HEK293 (cell line): ENCODE results near the gene CHST9.

Experiments used
- KLF10 ChIP-seq: fragments of 450-650 bp; IDR thresholded peaks from 2 replicates; pipeline ENCODE4 v1.5.1; 2018; ENCODE audit warnings: missing biosample characterization, mild to moderate bottlenecking, missing genetic modification characterization
- ZBTB8A ChIP-seq: fragments of 450-650 bp; formaldehyde crosslinking; IDR thresholded peaks from 2 replicates; pipeline ENCODE4 v1.5.1; 2016; ENCODE audit warnings: missing biosample characterization, missing genetic modification characterization
- ZFP3 ChIP-seq: fragments of 450-650 bp; formaldehyde crosslinking; IDR thresholded peaks from 2 replicates; pipeline ENCODE4 v1.5.1; 2016; ENCODE audit warnings: low read depth, missing biosample characterization, missing genetic modification characterization
- ZNF184 ChIP-seq: fragments of 450-650 bp; IDR thresholded peaks from 2 replicates; pipeline ENCODE4 v1.5.1; 2018; ENCODE audit warnings: missing biosample characterization, mild to moderate bottlenecking, missing genetic modification characterization
- ZNF19 ChIP-seq: fragments of 450-650 bp; formaldehyde crosslinking; IDR thresholded peaks from 2 replicates; pipeline ENCODE4; 2016; ENCODE audit warnings: missing biosample characterization, missing genetic modification characterization, low read depth
- ZNF433 ChIP-seq: fragments of 450-650 bp; formaldehyde crosslinking; IDR thresholded peaks from 2 replicates; pipeline ENCODE4 v1.5.1; 2016; ENCODE audit warnings: missing biosample characterization, missing genetic modification characterization, low read depth
- TF ChIP-seq, protein P1 (sequence below): fragments of 450-650 bp; formaldehyde crosslinking; IDR thresholded peaks from 2 replicates; pipeline ENCODE4 v1.5.1; 2017; ENCODE audit warnings: missing biosample characterization, missing genetic modification characterization
- TF ChIP-seq, protein P2 (sequence below): fragments of 450-650 bp; IDR thresholded peaks from 2 replicates; pipeline ENCODE4 v1.5.1; 2018; ENCODE audit warnings: missing biosample characterization, missing genetic modification characterization
- TF ChIP-seq, protein P3 (sequence below): fragments of 450-650 bp; formaldehyde crosslinking; conservative IDR thresholded peaks from 2 replicates; pipeline ENCODE4 v1.5.1; 2016; ENCODE audit warnings: low read depth, missing biosample characterization, missing genetic modification characterization
- TF ChIP-seq, protein P4 (sequence below): fragments of 450-650 bp; formaldehyde crosslinking; IDR thresholded peaks from 2 replicates; pipeline ENCODE4; 2016; ENCODE audit warnings: missing biosample characterization, missing genetic modification characterization
- TF ChIP-seq, protein P5 (sequence below): fragments of 450-650 bp; formaldehyde crosslinking; IDR thresholded peaks from 2 replicates; pipeline ENCODE4 v1.5.1; 2016; ENCODE audit warnings: missing biosample characterization, missing genetic modification characterization

DNA sequence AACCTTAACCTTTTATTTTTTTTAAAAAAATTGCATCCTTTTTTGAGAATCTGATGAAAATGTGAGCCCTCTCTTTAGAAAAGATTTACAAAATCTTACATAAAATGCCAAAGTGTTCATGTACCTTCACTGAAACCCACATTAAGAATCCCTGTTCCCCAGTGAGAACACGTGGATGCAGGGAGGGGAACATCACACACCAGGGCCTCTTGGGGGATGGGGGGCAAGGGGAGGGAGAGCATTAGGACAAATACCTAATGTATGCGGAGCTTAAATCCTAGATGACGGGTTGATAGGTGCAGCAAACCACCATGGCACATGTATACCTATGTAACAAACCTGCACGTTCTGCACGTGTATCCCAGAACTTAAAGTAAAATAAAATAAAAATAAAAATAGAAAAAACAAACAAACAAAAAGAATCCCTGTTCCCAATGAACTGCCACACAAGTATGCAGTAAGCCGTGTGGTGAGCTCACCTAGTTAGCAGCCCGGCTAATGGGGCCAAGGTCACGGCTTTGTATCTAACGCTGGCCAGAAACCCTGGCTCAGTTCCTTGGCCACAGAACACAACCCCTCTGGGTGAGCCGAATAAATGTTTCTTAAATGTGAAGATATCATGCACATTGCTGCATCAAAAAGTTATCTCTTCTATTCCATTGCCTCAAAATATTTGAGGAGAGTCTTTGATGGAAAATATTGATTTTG is 41.4 kb downstream of the CHST9 start:
- TF ChIP-seq ZNF184 (tag by site-specific recombination) (no peak), ZBTB8A (tag by site-specific recombination) (no peak), ZNF433 (no peak), KLF10 (tag by site-specific recombination) (no peak), ZFP3 (tag by site-specific recombination) (no peak), ZNF19 (tag by site-specific recombination) (no peak)
- TF ChIP-seq, protein P1, sequence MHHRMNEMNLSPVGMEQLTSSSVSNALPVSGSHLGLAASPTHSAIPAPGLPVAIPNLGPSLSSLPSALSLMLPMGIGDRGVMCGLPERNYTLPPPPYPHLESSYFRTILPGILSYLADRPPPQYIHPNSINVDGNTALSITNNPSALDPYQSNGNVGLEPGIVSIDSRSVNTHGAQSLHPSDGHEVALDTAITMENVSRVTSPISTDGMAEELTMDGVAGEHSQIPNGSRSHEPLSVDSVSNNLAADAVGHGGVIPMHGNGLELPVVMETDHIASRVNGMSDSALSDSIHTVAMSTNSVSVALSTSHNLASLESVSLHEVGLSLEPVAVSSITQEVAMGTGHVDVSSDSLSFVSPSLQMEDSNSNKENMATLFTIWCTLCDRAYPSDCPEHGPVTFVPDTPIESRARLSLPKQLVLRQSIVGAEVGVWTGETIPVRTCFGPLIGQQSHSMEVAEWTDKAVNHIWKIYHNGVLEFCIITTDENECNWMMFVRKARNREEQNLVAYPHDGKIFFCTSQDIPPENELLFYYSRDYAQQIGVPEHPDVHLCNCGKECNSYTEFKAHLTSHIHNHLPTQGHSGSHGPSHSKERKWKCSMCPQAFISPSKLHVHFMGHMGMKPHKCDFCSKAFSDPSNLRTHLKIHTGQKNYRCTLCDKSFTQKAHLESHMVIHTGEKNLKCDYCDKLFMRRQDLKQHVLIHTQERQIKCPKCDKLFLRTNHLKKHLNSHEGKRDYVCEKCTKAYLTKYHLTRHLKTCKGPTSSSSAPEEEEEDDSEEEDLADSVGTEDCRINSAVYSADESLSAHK (tag by site-specific recombination), result no peak
- TF ChIP-seq, protein P2, sequence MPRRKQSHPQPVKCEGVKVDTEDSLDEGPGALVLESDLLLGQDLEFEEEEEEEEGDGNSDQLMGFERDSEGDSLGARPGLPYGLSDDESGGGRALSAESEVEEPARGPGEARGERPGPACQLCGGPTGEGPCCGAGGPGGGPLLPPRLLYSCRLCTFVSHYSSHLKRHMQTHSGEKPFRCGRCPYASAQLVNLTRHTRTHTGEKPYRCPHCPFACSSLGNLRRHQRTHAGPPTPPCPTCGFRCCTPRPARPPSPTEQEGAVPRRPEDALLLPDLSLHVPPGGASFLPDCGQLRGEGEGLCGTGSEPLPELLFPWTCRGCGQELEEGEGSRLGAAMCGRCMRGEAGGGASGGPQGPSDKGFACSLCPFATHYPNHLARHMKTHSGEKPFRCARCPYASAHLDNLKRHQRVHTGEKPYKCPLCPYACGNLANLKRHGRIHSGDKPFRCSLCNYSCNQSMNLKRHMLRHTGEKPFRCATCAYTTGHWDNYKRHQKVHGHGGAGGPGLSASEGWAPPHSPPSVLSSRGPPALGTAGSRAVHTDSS (tag by site-specific recombination), result no peak
- TF ChIP-seq, protein P3, sequence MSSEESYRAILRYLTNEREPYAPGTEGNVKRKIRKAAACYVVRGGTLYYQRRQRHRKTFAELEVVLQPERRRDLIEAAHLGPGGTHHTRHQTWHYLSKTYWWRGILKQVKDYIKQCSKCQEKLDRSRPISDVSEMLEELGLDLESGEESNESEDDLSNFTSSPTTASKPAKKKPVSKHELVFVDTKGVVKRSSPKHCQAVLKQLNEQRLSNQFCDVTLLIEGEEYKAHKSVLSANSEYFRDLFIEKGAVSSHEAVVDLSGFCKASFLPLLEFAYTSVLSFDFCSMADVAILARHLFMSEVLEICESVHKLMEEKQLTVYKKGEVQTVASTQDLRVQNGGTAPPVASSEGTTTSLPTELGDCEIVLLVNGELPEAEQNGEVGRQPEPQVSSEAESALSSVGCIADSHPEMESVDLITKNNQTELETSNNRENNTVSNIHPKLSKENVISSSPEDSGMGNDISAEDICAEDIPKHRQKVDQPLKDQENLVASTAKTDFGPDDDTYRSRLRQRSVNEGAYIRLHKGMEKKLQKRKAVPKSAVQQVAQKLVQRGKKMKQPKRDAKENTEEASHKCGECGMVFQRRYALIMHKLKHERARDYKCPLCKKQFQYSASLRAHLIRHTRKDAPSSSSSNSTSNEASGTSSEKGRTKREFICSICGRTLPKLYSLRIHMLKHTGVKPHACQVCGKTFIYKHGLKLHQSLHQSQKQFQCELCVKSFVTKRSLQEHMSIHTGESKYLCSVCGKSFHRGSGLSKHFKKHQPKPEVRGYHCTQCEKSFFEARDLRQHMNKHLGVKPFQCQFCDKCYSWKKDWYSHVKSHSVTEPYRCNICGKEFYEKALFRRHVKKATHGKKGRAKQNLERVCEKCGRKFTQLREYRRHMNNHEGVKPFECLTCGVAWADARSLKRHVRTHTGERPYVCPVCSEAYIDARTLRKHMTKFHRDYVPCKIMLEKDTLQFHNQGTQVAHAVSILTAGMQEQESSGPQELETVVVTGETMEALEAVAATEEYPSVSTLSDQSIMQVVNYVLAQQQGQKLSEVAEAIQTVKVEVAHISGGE, result no peak
- TF ChIP-seq, protein P4, sequence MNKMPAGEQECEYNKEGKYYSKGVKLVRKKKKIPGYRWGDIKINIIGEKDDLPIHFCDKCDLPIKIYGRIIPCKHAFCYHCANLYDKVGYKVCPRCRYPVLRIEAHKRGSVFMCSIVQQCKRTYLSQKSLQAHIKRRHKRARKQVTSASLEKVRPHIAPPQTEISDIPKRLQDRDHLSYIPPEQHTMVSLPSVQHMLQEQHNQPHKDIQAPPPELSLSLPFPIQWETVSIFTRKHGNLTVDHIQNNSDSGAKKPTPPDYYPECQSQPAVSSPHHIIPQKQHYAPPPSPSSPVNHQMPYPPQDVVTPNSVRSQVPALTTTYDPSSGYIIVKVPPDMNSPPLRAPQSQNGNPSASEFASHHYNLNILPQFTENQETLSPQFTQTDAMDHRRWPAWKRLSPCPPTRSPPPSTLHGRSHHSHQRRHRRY (tag by site-specific recombination), result no peak
- TF ChIP-seq, protein P5, sequence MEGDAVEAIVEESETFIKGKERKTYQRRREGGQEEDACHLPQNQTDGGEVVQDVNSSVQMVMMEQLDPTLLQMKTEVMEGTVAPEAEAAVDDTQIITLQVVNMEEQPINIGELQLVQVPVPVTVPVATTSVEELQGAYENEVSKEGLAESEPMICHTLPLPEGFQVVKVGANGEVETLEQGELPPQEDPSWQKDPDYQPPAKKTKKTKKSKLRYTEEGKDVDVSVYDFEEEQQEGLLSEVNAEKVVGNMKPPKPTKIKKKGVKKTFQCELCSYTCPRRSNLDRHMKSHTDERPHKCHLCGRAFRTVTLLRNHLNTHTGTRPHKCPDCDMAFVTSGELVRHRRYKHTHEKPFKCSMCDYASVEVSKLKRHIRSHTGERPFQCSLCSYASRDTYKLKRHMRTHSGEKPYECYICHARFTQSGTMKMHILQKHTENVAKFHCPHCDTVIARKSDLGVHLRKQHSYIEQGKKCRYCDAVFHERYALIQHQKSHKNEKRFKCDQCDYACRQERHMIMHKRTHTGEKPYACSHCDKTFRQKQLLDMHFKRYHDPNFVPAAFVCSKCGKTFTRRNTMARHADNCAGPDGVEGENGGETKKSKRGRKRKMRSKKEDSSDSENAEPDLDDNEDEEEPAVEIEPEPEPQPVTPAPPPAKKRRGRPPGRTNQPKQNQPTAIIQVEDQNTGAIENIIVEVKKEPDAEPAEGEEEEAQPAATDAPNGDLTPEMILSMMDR (tag by site-specific recombination), result no peak
